ENCODE measurements around the gene TENM4. TPM values are rescaled to one million over a fixed set of nuclear protein-coding genes. Genes with fewer than 3 reads are reported as not detected.

TENM4 gene
- total and polyA plus RNA-seq, 2 of the 13 experiments (the other 11 are each of a cell fraction or from before 2014, with no cell fraction given): not detected

- CTCF ChIA-PET (ENCODE audit: low intra/inter-chr PET ratio, low total read pairs): no interaction called here
- Histone ChIP-seq H3K9ac (ENCODE audit: insufficient read depth, low read depth, low read length) (no peak overlapping the region), H3K27me3 (ENCODE audit: control insufficient read depth in 1 of 2, insufficient read depth in 2 of 2, low read length in 2 of 2) (0 out of 5 replicates have a peak, but pooled peaks cover 0 to 3% of the 10 kb centered on the region in 2 experiments), H3K4me3 (replicated peaks in 1 of 3; ENCODE audit: insufficient read depth in 1 of 3, low read depth in 2 of 3, low read length in 3 of 3) (no peak overlapping the region), H3K9me3 (ENCODE audit: low read length) (no peaks in the 10 kb centered on the region), H4K20me1 (ENCODE audit: insufficient read depth, low read length) (no peaks in the 10 kb centered on the region), H3K27ac (ENCODE audit: extremely low read length, insufficient read depth, low read length) (no peak overlapping the region), H3K4me2 (ENCODE audit: low read depth, low read length) (no peak overlapping the region), H3K36me3 (replicated peaks in 1 of 2; ENCODE audit: control insufficient read depth in 1 of 2, insufficient read depth in 2 of 2, low read length in 2 of 2) (no peaks in the 10 kb centered on the region), H3K4me1 (ENCODE audit: insufficient read depth, low read length) (no peaks in the 10 kb centered on the region), H3K79me2 (ENCODE audit: insufficient read depth, low read length) (no peaks in the 10 kb centered on the region), H2AFZ (ENCODE audit: low read length) (no peak overlapping the region)
- DNase-seq (ENCODE audit: low spot score): no peak
- WGBS (ENCODE audit: low lambda C conversion rate): 7% methylated on average over 3 of the region's 3 CpGs
- BruUV-seq (replicated peaks): no TSS peak
- ATAC-seq: no peak
- intact Hi-C loops (cut with micrococcal nuclease; ENCODE audit: unreplicated experiment): no loop called here
- in situ Hi-C loops (cut with HindIII; ENCODE audit: extremely low pct_ligation_motif_present, low pct_unique_long_range_greater_than_20kb): no loop called here
- FAIRE-seq: no peak
- TF ChIP-seq RBM39 (IDR thresholded peaks at IDR 0.05; ENCODE audit: low read depth, low read length, poor library complexity, severe bottlenecking) (no peak), TEAD2 (CRISPR knock-in tag; IDR thresholded peaks at IDR 0.05) (no peak), ISL2 (CRISPR knock-in tag; IDR thresholded peaks at IDR 0.05) (no peak), ZNF678 (CRISPR knock-in tag; IDR thresholded peaks at IDR 0.05) (no peak), ZIK1 (CRISPR knock-in tag; IDR thresholded peaks at IDR 0.05; ENCODE audit: borderline replicate concordance, low read depth) (no peak), SKI (IDR thresholded peaks at IDR 0.05; ENCODE audit: partially characterized antibody) (no peak), AGO1 (IDR thresholded peaks at IDR 0.05; ENCODE audit: low read depth, low read length, poor library complexity, severe bottlenecking) (no peak), ZNF354B (CRISPR knock-in tag; IDR thresholded peaks at IDR 0.05) (no peak), USF2 (IDR thresholded peaks at IDR 0.05; ENCODE audit: low read depth, low read length) (no peak), USF2 (CRISPR knock-in tag; IDR thresholded peaks at IDR 0.05; ENCODE audit: borderline replicate concordance) (no peak)
- POLR2A ChIA-PET: no interaction called here
Measured at GRCh38 chr11:79011357-79011756, 429.5 kb downstream of the TENM4 start.

All from HepG2 (cell line).